Endodermal cell (in vitro differentiated cells): ENCODE results near the gene NREP. TPM values are rescaled to one million over a fixed set of nuclear protein-coding genes. Genes with fewer than 3 reads are reported as not detected.

Experiments
- DNase-seq: peaks from one replicate; pipeline ENCODE4 v3.0.0-alpha.2; 2017
- H3K27ac ChIP-seq: 2 replicates; pipeline ENCODE4 v1.5.1; 2013; ENCODE audit warnings: mild to moderate bottlenecking, low read depth, low read length, moderate library complexity
- H3K27me3 ChIP-seq: 2 replicates; pipeline ENCODE4 v1.6.1; 2013; ENCODE audit warnings: mild to moderate bottlenecking, low read length, moderate library complexity; ENCODE audit not compliant: insufficient read depth, control insufficient read depth, poor library complexity, severe bottlenecking
- H3K36me3 ChIP-seq: 2 replicates; pipeline ENCODE4 v1.7.0; 2013; ENCODE audit warnings: mild to moderate bottlenecking, low read length, moderate library complexity; ENCODE audit not compliant: control insufficient read depth, insufficient read depth
- H3K4me1 ChIP-seq: one replicate; pipeline ENCODE4 v1.7.0; 2013; ENCODE audit warnings: low read length; ENCODE audit not compliant: control insufficient read depth, insufficient read depth
- H3K4me3 ChIP-seq: 2 replicates; pipeline ENCODE4 v1.5.1; 2013; ENCODE audit warnings: mild to moderate bottlenecking, low read length, moderate library complexity
- H3K9ac ChIP-seq: 2 replicates; pipeline ENCODE4 v1.6.1; 2013; ENCODE audit warnings: mild to moderate bottlenecking, low read length, moderate library complexity; ENCODE audit not compliant: poor library complexity, severe bottlenecking; ENCODE audit errors: extremely low read depth
- H3K9me3 ChIP-seq: 2 replicates; pipeline ENCODE4 v1.6.1; 2013; ENCODE audit warnings: mild to moderate bottlenecking, low read length, moderate library complexity; ENCODE audit not compliant: control insufficient read depth
- H3K27ac Mint-ChIP-seq: 2 replicates; pipeline ENCODE4 v1.8.0; 2020; ENCODE audit warnings: mixed read lengths
- H3K27me3 Mint-ChIP-seq: 2 replicates; pipeline ENCODE4 v1.8.0; 2021; ENCODE audit warnings: mild to moderate bottlenecking, mixed read lengths; ENCODE audit not compliant: insufficient read depth
- H3K36me3 Mint-ChIP-seq: 2 replicates; pipeline ENCODE4 v1.8.0; 2020; ENCODE audit warnings: low read depth, mixed read lengths
- H3K4me1 Mint-ChIP-seq: 2 replicates; pipeline ENCODE4 v1.8.0; 2020; ENCODE audit warnings: mixed read lengths
- H3K4me3 Mint-ChIP-seq: 2 replicates; pipeline ENCODE4 v1.8.0; 2020; ENCODE audit warnings: mild to moderate bottlenecking, moderate library complexity, mixed read lengths
- H3K9me3 Mint-ChIP-seq: 2 replicates; pipeline ENCODE4 v1.8.0; 2020; ENCODE audit warnings: mild to moderate bottlenecking, mixed read lengths
- CTCF ChIP-seq: fragments of 200-600 bp; sonication (generic); conservative IDR thresholded peaks from 2 replicates; pipeline ENCODE4 v1.5.0; 2021; ENCODE audit warnings: antibody characterized with exemption, mild to moderate bottlenecking
- WGBS, 2 experiments: methylation state at CpG; one replicate each; pipeline versions ENCODE4 v1.1.5 to v1.1.7; 2013; ENCODE audit warnings: missing lambda C conversion rate in 2 of 2, mixed read lengths in 1 of 2; ENCODE audit not compliant: insufficient coverage in 1 of 2, insufficient read length in 1 of 2; 5-methylcytosine and 5-hydroxymethylcytosine counted together
- long read RNA-seq, 4 experiments: library from polyadenylated mRNA in 2 of 4; library from RNA in 1 of 4; library from capped mRNA in 1 of 4; stranded (forward) in 3 of 4; unstranded in 1 of 4; transcript quantifications; one replicate each; pipeline ENCODE4 v2.0.0, GENCODE V29; 2020 to 2021; ENCODE audit warnings: inconsistent platforms in 1 of 4
- polyA plus RNA-seq, 2 experiments: library from polyadenylated mRNA; stranded (reverse); fragments of 50-300 nt; gene quantifications; one replicate each; pipeline ENCODE4 v1.2.3, GENCODE V29; 2013
- total RNA-seq, 2 donors: library from RNA; stranded (reverse); fragmentation: NEBNext Ultra II Directional in 1 of 2; extraction: Animal tissue kit (Norgen Biotek cat#: 25700) in 1 of 2; gene quantifications; 2 replicates in 1 of 2; 3 replicates in 1 of 2; pipeline ENCODE4 v1.2.1, GENCODE V29; 2021

Gene NREP, protein sequence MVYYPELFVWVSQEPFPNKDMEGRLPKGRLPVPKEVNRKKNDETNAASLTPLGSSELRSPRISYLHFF
- 100 to 1,000 TPM; 212 to 238 TPM for total RNA-seq
- polyA plus RNA-seq (2013, experiment 1 of 2), result 529 TPM
- polyA plus RNA-seq (2013, experiment 2 of 2), result 488 TPM
- long read RNA-seq, experiment 1, transcript NREP-202 (5 exons, 2,581 nt), result minor isoform, 20 of 130 reads
- long read RNA-seq, experiment 1, transcript NREP-201 (4 exons, 2,013 nt), result major isoform, 37 of 130 reads
- long read RNA-seq, experiment 1, transcript NREP-206 (3 exons, 2,304 nt), result minor isoform, 9 of 130 reads
- long read RNA-seq, experiment 1, partial matches to known transcripts, result 7 of 130 reads
- long read RNA-seq, experiment 1, other reads (novel, unspliced or antisense), result 52 of 130 reads
- long read RNA-seq, experiment 2, transcript NREP-201 (4 exons, 2,013 nt), result major isoform, 159 of 379 reads
- long read RNA-seq, experiment 2, transcript NREP-214 (3 exons, 577 nt), result minor isoform, 14 of 379 reads
- long read RNA-seq, experiment 2, transcript NREP-202 (5 exons, 2,581 nt), result minor isoform, 150 of 379 reads
- long read RNA-seq, experiment 2, partial matches to known transcripts, result 6 of 379 reads
- long read RNA-seq, experiment 2, other reads (novel, unspliced or antisense), result 39 of 379 reads
- long read RNA-seq, experiment 3, transcript NREP-214 (3 exons, 577 nt), result minor isoform, 13 of 265 reads
- long read RNA-seq, experiment 3, transcript NREP-201 (4 exons, 2,013 nt), result major isoform, 229 of 265 reads
- long read RNA-seq, experiment 3, partial matches to known transcripts, result 7 of 265 reads
- long read RNA-seq, experiment 3, other reads (novel, unspliced or antisense), result 9 of 265 reads
- long read RNA-seq, experiment 4, transcript NREP-204 (5 exons, 704 nt), result minor isoform, 6 of 642 reads
- long read RNA-seq, experiment 4, transcript NREP-201 (4 exons, 2,013 nt), result major isoform, 518 of 642 reads
- long read RNA-seq, experiment 4, transcript NREP-214 (3 exons, 577 nt), result minor isoform, 51 of 642 reads
- long read RNA-seq, experiment 4, partial matches to known transcripts, result 4 of 642 reads
- long read RNA-seq, experiment 4, other reads (novel, unspliced or antisense), result 56 of 642 reads

DNA sequence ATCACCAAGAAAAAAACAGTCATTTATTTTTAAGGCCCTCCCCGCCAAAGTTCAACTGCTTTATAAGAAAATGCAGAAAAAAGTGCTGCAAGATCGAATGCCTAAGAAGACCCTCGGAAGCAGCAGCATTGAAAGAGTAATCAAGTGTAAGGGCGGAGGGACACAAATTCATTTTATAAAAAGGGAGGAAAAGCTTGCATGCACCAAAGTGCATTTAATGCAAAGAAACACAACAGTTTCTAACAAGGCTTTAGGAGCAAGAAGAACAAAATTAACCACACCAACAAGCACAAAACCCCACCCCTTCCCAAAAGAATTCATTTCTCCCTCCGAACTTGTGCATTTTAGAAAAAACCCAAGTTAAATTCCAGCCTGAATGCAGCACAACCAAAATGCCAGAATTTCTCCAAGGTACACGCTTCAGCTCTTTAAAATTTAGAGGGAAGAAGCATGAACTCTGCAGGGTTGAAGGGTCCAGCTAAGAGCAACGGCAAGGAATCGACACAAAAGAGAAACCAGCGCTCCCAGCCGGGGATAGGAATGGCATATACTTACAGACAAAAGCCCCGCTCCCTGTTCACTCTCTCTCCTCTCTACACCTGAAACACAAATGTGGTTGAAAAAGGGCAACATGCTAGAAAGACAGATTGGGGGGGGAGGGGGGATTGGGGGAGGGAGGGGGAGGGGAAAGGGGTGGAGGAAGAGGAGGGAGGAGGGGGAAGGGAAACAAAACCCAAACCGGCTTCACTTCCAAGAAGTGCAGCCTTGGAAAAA is at the start of gene NREP:
TSS of gene NREP (minus strand) at position 614 of the 774 bp plus-strand sequence. CDS start 1,422 bp downstream, outside the sequence.
- TF ChIP-seq CTCF, result no peak
- H3K36me3 Mint-ChIP-seq, result peaks cover 16% of the 10 kb centered on the region

DNA sequence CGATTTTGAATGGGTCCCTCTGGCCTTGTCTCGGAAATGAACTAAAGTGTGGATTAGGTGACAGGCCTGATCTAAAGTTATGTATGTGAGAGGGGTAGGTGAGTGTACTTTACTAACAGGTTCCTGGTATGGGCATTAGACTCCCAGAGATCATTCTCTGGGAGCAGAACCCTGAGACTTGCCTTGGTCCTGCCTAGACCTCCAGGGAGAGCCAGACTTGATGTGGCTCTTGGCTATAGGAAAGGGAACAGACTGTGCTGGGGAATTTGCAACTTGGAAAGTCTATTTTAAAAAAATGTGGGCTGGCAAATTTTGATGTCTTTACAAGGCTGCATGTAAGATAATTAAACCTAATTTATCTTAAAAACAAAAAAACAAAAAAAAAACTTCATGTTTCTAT is 49.8 kb upstream of the NREP start:
- Histone ChIP-seq H3K9me3 (no peaks in the 10 kb centered on the region), H3K4me1 (no peaks in the 10 kb centered on the region), H3K27ac (no peak overlapping the region), H3K9ac (no peak overlapping the region), H3K36me3 (no peaks in the 10 kb centered on the region), H3K4me3 (no peak overlapping the region), H3K27me3 (no peaks in the 10 kb centered on the region)
- H3K4me3 Mint-ChIP-seq, result no peak overlapping the region
- no peaks in the 10 kb centered on the region for H3K9me3 Mint-ChIP-seq
- no peak for TF ChIP-seq CTCF
- H3K27me3 Mint-ChIP-seq, result no peaks in the 10 kb centered on the region
- 95 to 100% methylated on average over 2 of the region's 2 CpGs for WGBS, 2 experiments
- H3K27ac Mint-ChIP-seq, result no peak overlapping the region
- DNase-seq, result no peak
- no peaks in the 10 kb centered on the region for H3K4me1 Mint-ChIP-seq
- H3K36me3 Mint-ChIP-seq, result no peaks in the 10 kb centered on the region

More for the DNA sequence above, at the start of gene NREP:
- peaks cover 6% of the 10 kb centered on the region for H3K4me1 ChIP-seq
- WGBS, 2 experiments, result 1% methylated on average over 5 to 11 of the region's 12 CpGs
- no peaks in the 10 kb centered on the region for H3K9me3 ChIP-seq
- no peak for DNase-seq
- peak within 1 kb of the TSS; percentile 92 for H3K9ac ChIP-seq
- Mint-ChIP-seq H3K4me3 (peak within 1 kb of the TSS; percentile 89), H3K27ac (peak within 1 kb of the TSS; percentile 94), H3K27me3 (no peaks in the 10 kb centered on the region), H3K9me3 (no peaks in the 10 kb centered on the region), H3K4me1 (peaks cover 25% of the 10 kb centered on the region)
- peaks cover 24% of the 10 kb centered on the region for H3K36me3 ChIP-seq
- H3K27ac ChIP-seq, result peak within 1 kb of the TSS; percentile 100
- no peaks in the 10 kb centered on the region for H3K27me3 ChIP-seq
- peak within 1 kb of the TSS; percentile 99 for H3K4me3 ChIP-seq
